ENCODE data around the gene AKAP9. TPM values are rescaled to one million over a fixed set of nuclear protein-coding genes. Genes with fewer than 3 reads are reported as not detected.

The AKAP9 gene
- total and polyA plus RNA-seq, 4 donors, result 14.6 to 97.7 (median 57.0) TPM

GRCh38 chr7:92028686-92029085 lies 88.0 kb downstream of the AKAP9 start:
- 99% methylated on average over 1 of the region's 1 CpG for WGBS
- Histone ChIP-seq H3K9me3 (ENCODE audit: control insufficient read depth in 4 of 4, low read length in 3 of 4) (no peaks in the 10 kb centered on the region), H3K27ac (ENCODE audit: low read depth in 1 of 2, low read length in 2 of 2) (no peak overlapping the region), H3K4me1 (ENCODE audit: control insufficient read depth in 4 of 4, insufficient read depth in 4 of 4, low read length in 3 of 4) (peaks cover 0 to under 1% (median 0%) of the 10 kb centered on the region in 4 donors), H3K9ac (ENCODE audit: low read depth in 1 of 2, low read length in 2 of 2) (no peak overlapping the region), H3K27me3 (ENCODE audit: control insufficient read depth in 4 of 4, insufficient read depth in 4 of 4, low read length in 3 of 4) (no peaks in the 10 kb centered on the region), H3K36me3 (ENCODE audit: control insufficient read depth in 4 of 4, insufficient read depth in 3 of 4, low read depth in 1 of 4, low read length in 3 of 4) (peaks cover 9 to 24% (median 14%) of the 10 kb centered on the region in 4 donors), H3K4me3 (ENCODE audit: low read depth in 1 of 3, low read length in 3 of 3) (no peak overlapping the region)
- TF ChIP-seq HNF4A (conservative IDR thresholded peaks at IDR 0.05), result no peak
- TF ChIP-seq, protein P1, sequence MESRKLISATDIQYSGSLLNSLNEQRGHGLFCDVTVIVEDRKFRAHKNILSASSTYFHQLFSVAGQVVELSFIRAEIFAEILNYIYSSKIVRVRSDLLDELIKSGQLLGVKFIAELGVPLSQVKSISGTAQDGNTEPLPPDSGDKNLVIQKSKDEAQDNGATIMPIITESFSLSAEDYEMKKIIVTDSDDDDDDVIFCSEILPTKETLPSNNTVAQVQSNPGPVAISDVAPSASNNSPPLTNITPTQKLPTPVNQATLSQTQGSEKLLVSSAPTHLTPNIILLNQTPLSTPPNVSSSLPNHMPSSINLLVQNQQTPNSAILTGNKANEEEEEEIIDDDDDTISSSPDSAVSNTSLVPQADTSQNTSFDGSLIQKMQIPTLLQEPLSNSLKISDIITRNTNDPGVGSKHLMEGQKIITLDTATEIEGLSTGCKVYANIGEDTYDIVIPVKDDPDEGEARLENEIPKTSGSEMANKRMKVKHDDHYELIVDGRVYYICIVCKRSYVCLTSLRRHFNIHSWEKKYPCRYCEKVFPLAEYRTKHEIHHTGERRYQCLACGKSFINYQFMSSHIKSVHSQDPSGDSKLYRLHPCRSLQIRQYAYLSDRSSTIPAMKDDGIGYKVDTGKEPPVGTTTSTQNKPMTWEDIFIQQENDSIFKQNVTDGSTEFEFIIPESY (IDR thresholded peaks at IDR 0.05), result no peak
- no peak for TF ChIP-seq RAD21 (IDR thresholded peaks at IDR 0.05)
- TF ChIP-seq YY1 (IDR thresholded peaks at IDR 0.05), result no peak
- TF ChIP-seq CTCF (IDR thresholded peaks at IDR 0.05; ENCODE audit: low read depth, low read length, missing input control), result no peak
- DNase-seq (ENCODE audit: low spot score), result no peak

DNA sequence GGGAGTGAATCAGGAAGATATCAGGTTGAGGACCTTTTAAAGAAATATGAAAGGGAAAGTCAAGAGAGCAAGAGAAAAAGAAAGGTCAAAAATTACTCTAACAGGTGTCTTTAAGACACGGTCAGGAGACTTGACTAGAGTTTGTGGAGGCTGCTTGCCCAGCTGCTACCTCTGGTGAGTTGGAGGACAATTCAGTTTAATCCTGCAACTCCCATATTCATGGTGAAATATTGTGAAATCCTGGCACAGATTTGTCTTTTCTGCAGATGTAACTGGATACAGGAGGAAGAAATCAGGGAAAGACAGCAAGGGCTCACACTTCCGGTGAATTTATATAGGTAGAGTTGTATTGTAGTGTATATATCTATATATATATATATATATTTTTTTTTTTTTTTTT lies 93.5 kb downstream of the AKAP9 start:
- H3K9me3 ChIP-seq (ENCODE audit: control insufficient read depth in 4 of 4, low read length in 3 of 4), result no peaks in the 10 kb centered on the region
- H3K36me3 ChIP-seq (ENCODE audit: control insufficient read depth in 4 of 4, insufficient read depth in 3 of 4, low read depth in 1 of 4, low read length in 3 of 4), result peaks cover 0 to 10% (median 7%) of the 10 kb centered on the region in 4 donors
- no peak overlapping the region for H3K4me3 ChIP-seq (ENCODE audit: low read depth in 1 of 3, low read length in 3 of 3)
- no peak for DNase-seq (ENCODE audit: low spot score)
- H3K9ac ChIP-seq (ENCODE audit: low read depth in 1 of 2, low read length in 2 of 2), result no peak overlapping the region
- H3K27ac ChIP-seq (ENCODE audit: low read depth in 1 of 2, low read length in 2 of 2), result no peak overlapping the region
- TF ChIP-seq CTCF (IDR thresholded peaks at IDR 0.05; ENCODE audit: low read depth, low read length, missing input control) (no peak), FOXA2 (IDR thresholded peaks at IDR 0.05) (no peak), NR2F2 (IDR thresholded peaks at IDR 0.05) (no peak), RAD21 (IDR thresholded peaks at IDR 0.05) (no peak), GABPA (IDR thresholded peaks at IDR 0.05 in 1 of 2, conservative IDR thresholded peaks at IDR 0.05 in 1 of 2) (no peak), MAX (IDR thresholded peaks at IDR 0.05) (no peak), HNF4A (conservative IDR thresholded peaks at IDR 0.05) (no peak), TAF1 (conservative IDR thresholded peaks at IDR 0.05) (no peak), HNF4G (IDR thresholded peaks at IDR 0.05) (no peak), JUND (IDR thresholded peaks at IDR 0.05) (no peak), SP1 (IDR thresholded peaks at IDR 0.05) (no peak), YY1 (IDR thresholded peaks at IDR 0.05) (no peak), RXRA (IDR thresholded peaks at IDR 0.05) (no peak), EGR1 (IDR thresholded peaks at IDR 0.05; ENCODE audit: low read depth in 2 of 2) (no peak), REST (IDR thresholded peaks at IDR 0.05) (no peak)
- TF ChIP-seq, protein P1 (IDR thresholded peaks at IDR 0.05), result no peak
- TF ChIP-seq, protein P2, sequence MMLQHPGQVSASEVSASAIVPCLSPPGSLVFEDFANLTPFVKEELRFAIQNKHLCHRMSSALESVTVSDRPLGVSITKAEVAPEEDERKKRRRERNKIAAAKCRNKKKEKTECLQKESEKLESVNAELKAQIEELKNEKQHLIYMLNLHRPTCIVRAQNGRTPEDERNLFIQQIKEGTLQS (IDR thresholded peaks at IDR 0.05), result no peak
- WGBS, result 56% methylated on average over 2 of the region's 2 CpGs
- no peaks in the 10 kb centered on the region for H3K27me3 ChIP-seq (ENCODE audit: control insufficient read depth in 4 of 4, insufficient read depth in 4 of 4, low read length in 3 of 4)
- H3K4me1 ChIP-seq (ENCODE audit: control insufficient read depth in 4 of 4, insufficient read depth in 4 of 4, low read length in 3 of 4), result peaks cover 0 to 5% (median 2%) of the 10 kb centered on the region in 4 donors
